CD14-positive monocyte (primary cell): Measurements from ENCODE around the gene FOXP1. TPM values are rescaled to one million over a fixed set of nuclear protein-coding genes. Genes with fewer than 3 reads are reported as not detected.

Experiments used
- DNase-seq, 3 donors: peaks; one replicate each; pipeline ENCODE4 v3.0.0-alpha.2; 2011 to 2022
- H2AFZ ChIP-seq: 2 replicates; pipeline ENCODE4 v1.6.0; 2012; ENCODE audit warnings: mild to moderate bottlenecking, low read depth, low read length, inconsistent platforms; ENCODE audit not compliant: insufficient read depth, poor library complexity, severe bottlenecking
- H3K27ac ChIP-seq, 2 donors: 1 replicate in 1 of 2; 2 replicates in 1 of 2; pipeline ENCODE4 v1.5.1; 2012 to 2013; ENCODE audit warnings: low read length in 2 of 2, control low read depth in 1 of 2, inconsistent platforms in 1 of 2, low read depth in 1 of 2, mild to moderate bottlenecking in 1 of 2
- H3K27me3 ChIP-seq, 2 donors: one replicate each; pipeline versions ENCODE4 v1.6.0 to v1.6.1; 2011 to 2013; ENCODE audit warnings: low read length in 2 of 2; ENCODE audit not compliant: control insufficient read depth in 2 of 2, insufficient read depth in 2 of 2
- H3K36me3 ChIP-seq, 2 donors: replicated peaks in 1 of 2; 1 replicate in 1 of 2; 2 replicates in 1 of 2; pipeline versions ENCODE4 v1.5.1 to v1.6.1; 2012 to 2013; ENCODE audit warnings: low read length in 2 of 2, control low read depth in 1 of 2, inconsistent platforms in 1 of 2, mild to moderate bottlenecking in 1 of 2; ENCODE audit not compliant: insufficient read depth in 2 of 2, control insufficient read depth in 1 of 2
- H3K4me1 ChIP-seq, 2 donors: 1 replicate in 1 of 2; 2 replicates in 1 of 2; pipeline versions ENCODE4 v1.5.1 to v1.6.1; 2012 to 2013; ENCODE audit warnings: low read length in 2 of 2, control low read depth in 1 of 2, inconsistent platforms in 1 of 2, mild to moderate bottlenecking in 1 of 2, moderate library complexity in 1 of 2; ENCODE audit not compliant: insufficient read depth in 2 of 2, control insufficient read depth in 1 of 2
- H3K4me2 ChIP-seq: replicated peaks from 2 replicates; pipeline ENCODE3; 2012; ENCODE audit warnings: low read length, moderate library complexity, mild to moderate bottlenecking; ENCODE audit not compliant: poor library complexity, severe bottlenecking; ENCODE audit errors: extremely low read depth
- H3K4me3 ChIP-seq, 3 experiments: fragments of 200-600 bp in 1 of 3; sonication (generic) in 1 of 3; replicated peaks in 1 of 3; 1 replicate in 2 of 3; 2 replicates in 1 of 3; pipeline ENCODE4 v1.5.1; 2011 to 2013; ENCODE audit warnings: low read length in 3 of 3, mild to moderate bottlenecking in 3 of 3, control low read depth in 2 of 3, low read depth in 2 of 3, inconsistent platforms in 1 of 3, moderate library complexity in 1 of 3
- H3K79me2 ChIP-seq: 2 replicates; pipeline ENCODE4 v1.6.0; 2012; ENCODE audit warnings: mild to moderate bottlenecking, control low read depth, inconsistent platforms, low read length, moderate library complexity; ENCODE audit not compliant: insufficient read depth
- H3K9ac ChIP-seq: 2 replicates; pipeline ENCODE4 v1.6.0; 2017; ENCODE audit warnings: low read length, mild to moderate bottlenecking; ENCODE audit not compliant: insufficient read depth, poor library complexity, severe bottlenecking
- H3K9me3 ChIP-seq, 2 donors: replicated peaks in 1 of 2; 1 replicate in 1 of 2; 2 replicates in 1 of 2; pipeline versions ENCODE4 v1.5.1 to v1.6.1; 2012 to 2013; ENCODE audit warnings: low read length in 2 of 2, control low read depth in 1 of 2; ENCODE audit not compliant: control insufficient read depth in 1 of 2, insufficient read depth in 1 of 2
- H4K20me1 ChIP-seq: 2 replicates; pipeline ENCODE4 v1.6.0; 2012; ENCODE audit warnings: mild to moderate bottlenecking, low read length, control low read depth, moderate library complexity; ENCODE audit not compliant: insufficient read depth
- H3K27ac Mint-ChIP-seq, 7 donors: one replicate each; pipeline ENCODE4 v1.8.0; 2020; ENCODE audit warnings: mild to moderate bottlenecking in 7 of 7, mixed read lengths in 7 of 7, moderate library complexity in 6 of 7, inconsistent platforms in 2 of 7
- H3K27me3 Mint-ChIP-seq, 3 donors: one replicate each; pipeline ENCODE4 v1.8.0; 2021 to 2022; ENCODE audit warnings: low read depth in 3 of 3, mild to moderate bottlenecking in 3 of 3, mixed read lengths in 3 of 3, moderate library complexity in 3 of 3, inconsistent platforms in 1 of 3
- H3K36me3 Mint-ChIP-seq, 2 donors: one replicate each; pipeline ENCODE4 v1.8.0; 2020; ENCODE audit warnings: mixed read lengths in 2 of 2, inconsistent platforms in 1 of 2, mild to moderate bottlenecking in 1 of 2
- H3K4me1 Mint-ChIP-seq: one replicate; pipeline ENCODE4 v1.8.0; 2020; ENCODE audit warnings: mild to moderate bottlenecking, mixed read lengths
- H3K4me3 Mint-ChIP-seq, 2 donors: one replicate each; pipeline ENCODE4 v1.8.0; 2020; ENCODE audit warnings: mild to moderate bottlenecking in 2 of 2, mixed read lengths in 2 of 2, moderate library complexity in 1 of 2
- H3K9me3 Mint-ChIP-seq, 7 donors: one replicate each; pipeline ENCODE4 v1.8.0; 2020 to 2022; ENCODE audit warnings: mixed read lengths in 7 of 7, mild to moderate bottlenecking in 6 of 7, moderate library complexity in 6 of 7, inconsistent platforms in 2 of 7
- WGBS: methylation state at CpG from one replicate; pipeline ENCODE4 v1.1.5; 2013; ENCODE audit warnings: missing lambda C conversion rate; ENCODE audit not compliant: insufficient coverage; 5-methylcytosine and 5-hydroxymethylcytosine counted together
- intact Hi-C, 2 donors: fragments of 100-400 bp; cut with micrococcal nuclease; formaldehyde crosslinking; loops; one replicate each; pipeline versions ENCODE4 v1.15.0 to v1.15.1; 2023
- polyA plus RNA-seq, 3 donors: library from polyadenylated mRNA; depleted of rRNA in 1 of 3; unstranded in 2 of 3; stranded (reverse) in 1 of 3; fragments of 300-500 nt in 2 of 3; fragments of >200 nt in 1 of 3; fragmentation: Illumina TruSeq in 2 of 3; gene quantifications; 1 replicate in 2 of 3; 2 replicates in 1 of 3; pipeline ENCODE4 v1.2.3, GENCODE V29; 2012 to 2021
- TF ChIP-seq, protein P1 (sequence below): fragments of 200-600 bp; IDR thresholded peaks from one replicate; pipeline ENCODE4 v1.8.0; 2022; ENCODE audit warnings: antibody characterized with exemption, mild to moderate bottlenecking

FOXP1 gene
- polyA plus RNA-seq, 3 donors: 25.7 to 42.6 (median 27.8) TPM

DNA sequence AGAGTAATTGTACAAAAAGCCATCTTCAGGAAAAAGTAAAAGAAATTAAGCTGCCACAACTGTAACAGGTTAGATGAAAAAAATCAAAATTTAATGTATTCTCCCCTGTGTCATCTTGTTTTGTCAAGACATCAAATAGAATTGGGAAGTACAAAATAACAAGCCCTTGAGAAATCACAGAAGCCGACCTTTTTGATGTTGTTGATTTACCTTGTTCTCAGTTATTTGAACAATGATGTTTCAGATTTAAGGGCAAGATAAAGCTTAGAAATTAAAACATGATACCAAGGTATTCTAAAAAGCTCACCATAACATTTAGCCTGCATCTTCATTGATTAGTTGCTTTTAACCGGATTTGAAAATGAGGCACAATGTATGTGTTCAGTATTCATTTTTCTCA lies 523.0 kb downstream of the FOXP1 start:
- no peak overlapping the region for H3K4me2 ChIP-seq
- H3K36me3 Mint-ChIP-seq: no peaks in the 10 kb centered on the region
- H3K4me1 ChIP-seq: peaks cover 24 to 30% of the 10 kb centered on the region in 2 donors
- WGBS: no CpG with 5 or more reads among the region's 2 CpGs
- TF ChIP-seq, protein P1, sequence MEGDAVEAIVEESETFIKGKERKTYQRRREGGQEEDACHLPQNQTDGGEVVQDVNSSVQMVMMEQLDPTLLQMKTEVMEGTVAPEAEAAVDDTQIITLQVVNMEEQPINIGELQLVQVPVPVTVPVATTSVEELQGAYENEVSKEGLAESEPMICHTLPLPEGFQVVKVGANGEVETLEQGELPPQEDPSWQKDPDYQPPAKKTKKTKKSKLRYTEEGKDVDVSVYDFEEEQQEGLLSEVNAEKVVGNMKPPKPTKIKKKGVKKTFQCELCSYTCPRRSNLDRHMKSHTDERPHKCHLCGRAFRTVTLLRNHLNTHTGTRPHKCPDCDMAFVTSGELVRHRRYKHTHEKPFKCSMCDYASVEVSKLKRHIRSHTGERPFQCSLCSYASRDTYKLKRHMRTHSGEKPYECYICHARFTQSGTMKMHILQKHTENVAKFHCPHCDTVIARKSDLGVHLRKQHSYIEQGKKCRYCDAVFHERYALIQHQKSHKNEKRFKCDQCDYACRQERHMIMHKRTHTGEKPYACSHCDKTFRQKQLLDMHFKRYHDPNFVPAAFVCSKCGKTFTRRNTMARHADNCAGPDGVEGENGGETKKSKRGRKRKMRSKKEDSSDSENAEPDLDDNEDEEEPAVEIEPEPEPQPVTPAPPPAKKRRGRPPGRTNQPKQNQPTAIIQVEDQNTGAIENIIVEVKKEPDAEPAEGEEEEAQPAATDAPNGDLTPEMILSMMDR: no peak
- H3K4me1 Mint-ChIP-seq: peaks cover 10% of the 10 kb centered on the region
- H3K36me3 ChIP-seq: no peaks in the 10 kb centered on the region
- no peak for DNase-seq
- peak overlapping the region in 1 of 7 donors; percentile 5 for H3K27ac Mint-ChIP-seq
- H3K27me3 Mint-ChIP-seq: peaks cover 0 to 4% (median 0%) of the 10 kb centered on the region in 3 donors
- peaks cover 78% of the 10 kb centered on the region for H3K79me2 ChIP-seq
- H4K20me1 ChIP-seq: peaks cover 81% of the 10 kb centered on the region
- H3K9me3 Mint-ChIP-seq: no peaks in the 10 kb centered on the region
- H2AFZ ChIP-seq: no peak overlapping the region
- H3K9me3 ChIP-seq: no peaks in the 10 kb centered on the region
- intact Hi-C loops: loop anchor here (5.0 to 10.0 kb wide), 4 partner anchors 53 to 1976 kb away; partner anchors contain the start of genes ARL6IP5 (in 1 of the 2), FOXP1 (in 1 of the 2) and UBA3 (in 1 of the 2)
- no peak overlapping the region for H3K27ac ChIP-seq
- H3K27me3 ChIP-seq: no peaks in the 10 kb centered on the region
- H3K9ac ChIP-seq: no peak overlapping the region
- no peak overlapping the region for H3K4me3 ChIP-seq
- no peak overlapping the region for H3K4me3 Mint-ChIP-seq

DNA sequence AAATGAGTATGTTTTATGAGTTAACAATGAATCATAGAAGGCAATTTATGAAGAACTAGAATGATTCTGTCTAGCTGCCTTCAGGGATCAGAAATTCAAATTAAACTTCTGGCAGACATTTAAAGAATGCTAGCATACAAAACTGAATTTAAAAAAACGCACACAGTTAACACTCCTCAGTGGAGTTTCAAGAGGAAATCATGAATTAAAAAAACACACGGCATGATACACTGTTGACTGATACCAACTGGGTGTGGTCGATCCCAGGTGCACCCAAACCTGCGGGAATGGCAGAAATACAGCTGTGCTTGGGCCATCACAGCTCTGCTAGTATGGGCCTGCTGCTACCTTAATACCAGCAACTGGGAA lies 526.0 kb downstream of the FOXP1 start:
- H3K27me3 ChIP-seq: no peaks in the 10 kb centered on the region
- peaks cover 8% of the 10 kb centered on the region for H3K4me1 Mint-ChIP-seq
- H3K4me1 ChIP-seq: peaks cover 6 to 10% of the 10 kb centered on the region in 2 donors
- DNase-seq: no peak
- H3K4me3 Mint-ChIP-seq: no peak overlapping the region
- H2AFZ ChIP-seq: no peak overlapping the region
- no peaks in the 10 kb centered on the region for H3K9me3 ChIP-seq
- 84% methylated on average over 4 of the region's 4 CpGs for WGBS
- intact Hi-C loops: no loop called here
- no peak overlapping the region for H3K4me2 ChIP-seq
- H3K36me3 Mint-ChIP-seq: peaks cover 13 to 16% of the 10 kb centered on the region in 2 donors
- no peak overlapping the region for H3K27ac Mint-ChIP-seq
- no peaks in the 10 kb centered on the region for H3K27me3 Mint-ChIP-seq
- H3K79me2 ChIP-seq: peaks cover 59% of the 10 kb centered on the region
- H3K4me3 ChIP-seq: no peak overlapping the region
- no peak overlapping the region for H3K9ac ChIP-seq
- no peak overlapping the region for H3K27ac ChIP-seq
- H3K36me3 ChIP-seq: peaks cover 5 to 15% of the 10 kb centered on the region in 2 donors
- H4K20me1 ChIP-seq: peaks cover 83% of the 10 kb centered on the region
- no peaks in the 10 kb centered on the region for H3K9me3 Mint-ChIP-seq
- TF ChIP-seq, protein P1: no peak
